ENCODE results near the gene BLVRB.
"Not testable (repeated sequence)": the region's sequence is repeated elsewhere in the genome, so short reads cannot be mapped to it uniquely, and the experiment has no call there.

Gene BLVRB

DNA sequence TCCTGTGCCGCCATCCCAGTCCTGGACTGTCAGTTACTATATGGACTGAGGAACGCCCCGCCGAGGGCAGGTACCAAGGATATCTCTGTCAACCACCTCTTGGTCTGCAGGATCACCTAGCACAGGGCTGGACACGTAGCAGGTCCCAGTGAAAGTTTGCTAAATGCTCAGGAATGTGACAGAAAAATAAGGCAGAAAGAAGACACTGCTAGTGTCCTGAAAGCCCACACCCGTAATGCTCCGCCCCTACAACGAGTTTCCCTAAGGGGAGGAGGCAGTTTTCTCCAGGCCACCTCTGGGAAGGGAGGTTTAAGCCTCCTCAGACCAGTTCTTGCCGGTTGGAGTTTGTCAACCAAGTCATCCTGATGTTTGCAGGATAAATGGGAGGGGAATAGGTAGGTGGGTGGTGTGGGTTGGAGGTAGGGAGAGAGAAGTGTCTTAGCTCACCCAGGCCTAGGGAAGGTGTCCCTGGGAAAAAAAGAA is 19.7 kb downstream of the BLVRB start:
- no peak for DNase-seq

DNA sequence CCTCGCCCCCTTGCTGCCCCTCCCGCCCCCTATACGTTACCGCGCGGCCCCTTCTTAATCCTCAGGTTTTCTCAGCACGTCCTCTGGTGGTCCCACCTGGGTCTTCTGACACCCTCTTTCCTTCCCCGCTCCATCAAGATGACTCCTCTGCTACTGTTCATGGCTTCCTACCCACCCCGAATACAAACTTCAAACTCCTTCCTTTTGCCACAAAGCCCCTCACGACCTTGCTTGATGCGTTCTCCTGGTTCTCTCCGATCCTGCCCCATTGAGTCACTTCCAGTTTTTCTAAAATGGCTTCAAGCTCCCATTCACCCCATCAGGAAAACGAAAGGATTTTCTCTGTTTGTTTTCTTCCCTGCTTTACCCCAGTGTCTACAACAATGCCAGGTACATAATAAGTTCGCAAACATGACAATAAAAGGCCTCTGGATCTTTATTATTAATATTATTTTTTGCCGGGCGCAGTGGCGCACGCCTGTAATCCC is 20.7 kb downstream of the BLVRB start:
- DNase-seq: no peak

DNA sequence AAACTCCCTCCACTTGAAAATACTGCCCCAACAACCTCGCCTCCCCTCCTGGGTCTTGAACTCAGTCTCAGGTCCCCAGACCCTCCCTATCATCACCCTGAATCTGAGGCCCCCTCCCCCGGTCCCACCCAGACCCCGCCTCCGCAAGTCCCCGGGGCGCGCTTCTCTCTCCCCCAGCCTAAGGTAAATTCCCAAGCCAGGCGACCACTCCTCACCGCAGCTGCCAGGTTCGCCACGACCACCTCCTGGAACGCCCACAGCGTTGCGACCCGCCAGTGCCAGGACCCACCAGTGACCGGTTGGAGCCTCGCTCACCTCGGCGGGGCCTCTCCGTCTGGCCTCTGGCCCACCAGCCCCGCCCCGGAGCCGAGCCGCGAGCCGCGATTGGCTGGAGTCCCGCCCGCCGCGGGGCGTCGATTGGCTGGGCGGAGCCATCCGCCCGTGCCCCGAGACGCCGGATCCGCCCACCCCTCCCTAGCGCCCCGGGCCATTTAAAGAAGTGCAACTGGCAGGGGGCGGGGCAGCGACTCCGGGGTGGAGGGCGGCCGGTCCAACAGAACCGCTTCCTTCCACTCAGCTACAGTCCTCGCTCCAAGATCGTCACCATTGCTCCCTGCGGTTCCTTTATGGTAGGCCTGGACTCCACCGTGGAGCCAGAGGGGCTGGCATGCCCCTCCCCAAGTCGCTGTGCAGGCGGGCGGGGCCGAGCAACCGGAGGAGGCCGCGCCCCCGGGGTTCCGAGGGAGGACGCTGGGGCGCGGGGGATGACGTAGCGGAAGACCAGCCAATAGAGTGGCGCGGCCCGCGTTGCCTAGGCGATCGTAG is 21.3 kb downstream of the BLVRB start, which contains the start of gene SERTAD3:
Gene SERTAD3, minus strand, starts transcription at position 336 of the 825 bp plus-strand sequence. CDS start 2,255 bp downstream, outside the sequence.
- peak; percentile 96 for DNase-seq

DNA sequence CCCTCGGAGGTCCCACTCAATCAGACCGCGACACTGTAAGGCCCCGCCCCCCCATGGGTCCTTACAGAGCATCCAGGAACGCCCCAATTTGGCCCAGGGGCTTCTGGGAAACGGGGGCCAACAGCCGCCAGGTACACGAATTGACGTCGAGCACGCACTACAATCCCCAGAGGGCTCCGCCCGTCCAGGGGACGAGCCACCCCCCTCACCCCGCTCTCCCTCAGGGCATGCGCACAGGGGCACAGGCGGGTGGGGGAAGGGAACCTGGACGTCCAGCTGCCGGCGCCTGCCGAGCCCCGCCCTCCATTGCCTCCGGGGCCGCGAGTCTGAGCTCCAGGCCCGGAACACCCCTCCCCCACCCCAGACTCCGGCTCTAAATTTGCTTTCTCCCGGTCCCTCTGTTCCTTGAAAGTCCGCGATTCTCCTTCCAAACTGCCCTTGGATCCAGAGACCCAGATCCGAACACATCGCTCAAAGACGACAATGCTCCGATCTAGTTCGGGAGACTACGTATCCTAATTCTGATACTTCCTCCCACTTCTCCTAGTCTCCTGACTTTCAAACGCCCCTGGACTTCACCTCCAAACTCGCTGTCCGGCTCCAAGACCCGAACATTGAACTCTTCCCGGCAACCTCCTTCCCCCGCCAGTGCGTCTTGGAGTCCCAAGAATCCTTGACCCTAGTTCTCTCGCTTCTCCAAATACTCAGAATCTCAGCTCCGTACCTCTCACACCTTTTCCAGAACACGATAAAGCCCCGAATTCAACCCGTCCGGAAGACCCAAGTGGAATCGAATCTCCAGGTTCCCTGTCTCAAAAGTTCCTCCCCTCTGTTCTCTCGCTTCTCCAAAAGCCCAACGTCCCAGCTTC is 22.2 kb downstream of the BLVRB start:
- DNase-seq: peak; percentile 100

DNA sequence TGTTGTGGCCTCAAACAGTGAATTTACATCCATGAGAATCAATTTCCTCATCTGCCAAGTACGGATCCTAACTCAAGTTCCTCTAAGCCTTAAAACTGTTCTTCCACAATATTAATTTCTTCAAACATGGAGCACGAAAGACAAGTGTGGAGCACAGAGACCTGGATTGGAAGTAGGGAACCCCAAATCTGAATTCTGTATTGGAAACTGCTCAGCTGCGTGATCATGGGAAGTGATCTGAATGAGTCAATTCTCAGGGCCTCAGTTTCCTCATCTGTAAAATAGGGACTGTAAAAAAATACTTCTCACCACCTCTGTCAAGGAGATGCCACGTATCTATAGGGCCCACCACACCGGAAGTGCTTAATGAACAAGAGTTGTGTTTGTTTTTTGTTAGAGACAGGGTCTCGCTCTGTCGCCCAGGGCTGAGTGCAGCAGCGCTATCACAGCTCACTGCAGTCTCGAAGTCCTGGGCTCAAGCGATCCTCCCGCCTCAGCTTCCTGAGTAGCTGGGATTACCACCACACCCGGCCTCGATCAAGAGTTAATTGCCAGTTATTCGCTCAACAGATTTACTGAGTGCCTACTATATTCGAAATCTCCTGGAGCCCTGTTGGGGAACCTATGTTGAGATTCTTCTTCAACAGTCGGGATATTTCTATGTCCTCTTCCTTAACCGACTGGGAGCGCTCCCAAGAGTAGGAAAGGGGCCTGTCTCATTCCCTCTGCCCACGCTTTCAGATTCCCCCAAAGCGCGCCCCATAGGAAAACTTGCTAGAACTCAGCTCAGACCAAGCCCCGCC is 23.0 kb downstream of the BLVRB start:
- DNase-seq: no peak

DNA sequence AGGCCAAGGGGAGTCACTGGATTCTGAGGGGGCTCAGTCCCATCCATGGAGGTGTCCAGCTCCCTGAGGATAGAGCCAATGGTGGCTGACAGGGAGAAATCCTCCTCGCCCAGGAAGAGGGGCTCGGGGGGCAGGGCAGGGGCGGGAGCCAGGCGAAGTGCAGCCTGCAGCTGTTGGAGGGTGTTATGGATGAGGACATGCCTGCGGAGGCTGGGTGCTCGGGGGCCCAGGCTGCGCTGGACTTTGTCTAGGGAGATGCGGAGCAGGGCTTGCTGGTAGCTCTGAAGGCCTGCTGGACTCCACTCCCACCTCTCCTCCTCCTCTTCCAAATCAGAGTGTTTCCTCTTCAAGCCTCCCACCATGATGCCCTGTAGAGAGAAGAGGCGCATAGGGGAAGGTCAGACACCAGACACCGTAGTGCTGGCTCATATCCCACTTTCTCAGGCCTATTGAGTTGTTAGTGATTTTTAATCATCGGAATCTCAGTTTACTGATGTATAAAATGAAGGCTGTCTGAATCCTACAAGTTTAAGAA is 23.8 kb downstream of the BLVRB start:
- no peak for DNase-seq

DNA sequence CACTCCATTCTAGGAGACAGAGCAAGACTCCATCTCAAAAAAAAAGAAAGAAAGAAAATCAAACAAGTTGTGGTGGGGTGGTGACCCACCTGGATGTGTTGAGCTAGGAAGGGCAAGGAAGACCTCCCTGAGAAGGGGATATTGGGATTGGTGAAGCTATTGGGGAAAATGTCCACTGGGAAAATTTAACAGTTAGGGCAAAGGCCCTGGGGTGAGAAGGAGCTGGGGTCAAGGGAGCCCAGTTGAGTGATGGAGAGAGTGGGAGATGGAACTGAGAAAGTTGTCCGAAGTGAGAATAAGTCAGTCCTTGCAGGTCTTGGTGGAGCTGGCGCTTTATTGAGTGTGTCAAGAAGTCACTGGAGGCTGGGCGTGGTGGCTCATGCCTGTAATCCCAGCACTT is 27.3 kb downstream of the BLVRB start:
- DNase-seq: no peak

DNA sequence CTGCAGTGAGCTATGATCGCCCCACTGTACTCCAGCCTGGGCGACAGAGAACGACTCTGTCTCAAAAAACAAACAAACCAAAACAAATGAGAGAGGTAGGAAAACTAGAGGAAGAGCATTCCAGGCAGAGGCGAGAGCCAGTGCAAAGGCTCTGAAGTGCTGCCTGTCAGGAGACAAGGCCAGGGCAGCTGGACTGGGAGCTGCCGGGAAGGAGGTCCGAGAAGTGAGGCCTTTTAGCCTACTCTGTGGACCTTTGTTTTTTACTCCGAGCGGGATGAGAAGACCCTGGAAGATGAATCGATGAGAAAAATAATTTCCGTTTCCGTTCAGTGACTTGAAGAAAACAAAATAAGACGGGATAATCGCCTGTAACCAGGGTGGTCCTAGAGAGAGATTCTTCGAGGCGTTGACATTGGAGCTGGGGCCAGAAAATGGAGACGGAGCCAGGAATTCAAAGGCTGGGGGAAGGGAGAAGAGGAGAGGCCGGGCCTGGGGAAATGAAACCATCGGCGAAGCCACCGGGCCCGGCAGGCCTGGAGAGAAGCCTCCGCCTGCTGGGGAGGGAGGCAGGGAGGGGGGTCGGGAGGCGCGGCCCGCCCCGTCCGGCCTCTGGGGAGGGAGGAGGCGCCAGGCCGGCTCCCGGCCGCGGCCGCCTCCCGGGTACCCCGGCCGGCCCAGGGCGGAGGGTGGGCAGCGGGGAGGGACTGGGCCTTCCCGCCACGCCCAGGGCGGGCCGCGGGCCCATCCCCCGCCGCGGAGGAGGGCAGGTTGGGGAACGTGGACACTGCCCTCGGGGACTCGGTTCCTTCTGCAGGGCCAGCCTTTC is 31.9 kb downstream of the BLVRB start:
- peak; percentile 72 for DNase-seq

DNA sequence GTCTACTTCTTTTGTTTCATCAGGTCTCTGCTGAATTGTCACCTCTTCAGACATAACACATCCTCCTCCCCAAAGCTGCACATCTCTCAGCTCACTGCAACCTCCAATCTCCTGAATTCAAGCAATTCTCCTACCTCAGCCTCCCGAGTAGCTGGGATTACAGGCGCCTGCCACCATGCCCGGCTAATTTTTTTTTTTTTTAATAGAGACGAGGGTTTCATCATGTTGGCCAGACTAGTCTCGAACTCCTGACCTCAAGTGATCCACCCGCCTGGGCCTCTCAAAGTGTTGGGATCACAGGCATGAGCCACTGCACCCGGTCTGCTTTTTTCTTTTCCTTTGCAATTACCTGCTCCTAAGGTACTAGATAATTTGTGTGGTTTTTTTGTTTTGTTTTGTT is 32.8 kb downstream of the BLVRB start:
- not testable (repeated sequence) for DNase-seq

DNA sequence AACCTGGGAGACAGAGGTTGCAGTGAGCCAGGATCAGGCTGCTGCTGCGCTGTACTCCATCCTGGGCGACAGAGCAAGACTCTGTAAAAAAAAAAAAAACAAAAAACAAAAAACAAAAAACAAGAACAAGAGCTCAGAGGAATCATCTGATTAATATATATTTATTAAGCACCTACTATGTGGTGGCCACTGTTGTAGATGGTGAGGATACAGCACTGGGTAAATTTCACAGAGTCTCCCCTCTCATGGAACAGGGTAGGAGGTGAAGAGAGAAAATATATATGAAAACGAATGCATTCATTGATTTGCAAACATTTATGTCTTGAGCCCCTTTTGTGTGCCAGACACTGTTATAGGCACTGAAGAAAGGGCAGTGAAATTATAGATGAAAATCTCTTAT is 33.8 kb downstream of the BLVRB start:
- DNase-seq: no peak

DNA sequence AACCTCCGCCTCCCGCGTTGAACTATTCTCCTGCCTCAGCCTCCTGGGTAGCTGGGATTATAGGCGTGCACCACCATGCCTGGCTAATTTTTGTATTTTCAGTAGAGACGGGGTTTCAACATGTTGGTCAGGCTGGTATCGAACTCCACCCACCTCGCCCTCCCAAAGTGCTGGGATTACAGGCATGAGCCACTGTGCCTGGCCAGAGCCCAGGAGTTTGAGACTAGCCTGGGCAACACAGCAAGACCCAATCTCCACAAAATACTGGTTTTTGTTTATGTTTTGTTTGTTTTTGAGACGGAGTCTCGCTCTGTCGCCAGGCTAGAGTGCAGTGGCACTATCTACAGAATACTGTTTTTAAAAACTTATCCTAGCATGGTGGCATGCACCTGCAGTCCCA is 35.3 kb downstream of the BLVRB start:
- not testable (repeated sequence) for DNase-seq

DNA sequence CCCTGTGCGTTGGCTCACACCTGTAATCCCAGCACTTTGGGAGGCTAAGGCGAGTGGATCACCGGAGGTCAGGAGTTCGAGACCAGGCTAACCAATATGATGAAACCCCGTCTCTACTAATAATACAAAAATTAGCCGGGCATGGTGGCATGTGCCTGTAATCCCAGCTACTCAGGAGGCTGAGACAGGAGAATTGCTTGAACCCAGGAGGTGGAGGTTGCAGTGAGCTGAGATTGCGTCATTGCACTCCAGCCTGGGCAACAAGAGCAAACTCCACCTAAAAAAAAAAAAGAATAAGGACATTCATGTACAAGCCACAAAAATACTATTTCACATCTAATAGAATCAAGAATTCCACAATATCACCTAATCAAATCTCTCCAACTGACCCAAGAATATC is 37.3 kb downstream of the BLVRB start:
- DNase-seq: not testable (repeated sequence)

DNA sequence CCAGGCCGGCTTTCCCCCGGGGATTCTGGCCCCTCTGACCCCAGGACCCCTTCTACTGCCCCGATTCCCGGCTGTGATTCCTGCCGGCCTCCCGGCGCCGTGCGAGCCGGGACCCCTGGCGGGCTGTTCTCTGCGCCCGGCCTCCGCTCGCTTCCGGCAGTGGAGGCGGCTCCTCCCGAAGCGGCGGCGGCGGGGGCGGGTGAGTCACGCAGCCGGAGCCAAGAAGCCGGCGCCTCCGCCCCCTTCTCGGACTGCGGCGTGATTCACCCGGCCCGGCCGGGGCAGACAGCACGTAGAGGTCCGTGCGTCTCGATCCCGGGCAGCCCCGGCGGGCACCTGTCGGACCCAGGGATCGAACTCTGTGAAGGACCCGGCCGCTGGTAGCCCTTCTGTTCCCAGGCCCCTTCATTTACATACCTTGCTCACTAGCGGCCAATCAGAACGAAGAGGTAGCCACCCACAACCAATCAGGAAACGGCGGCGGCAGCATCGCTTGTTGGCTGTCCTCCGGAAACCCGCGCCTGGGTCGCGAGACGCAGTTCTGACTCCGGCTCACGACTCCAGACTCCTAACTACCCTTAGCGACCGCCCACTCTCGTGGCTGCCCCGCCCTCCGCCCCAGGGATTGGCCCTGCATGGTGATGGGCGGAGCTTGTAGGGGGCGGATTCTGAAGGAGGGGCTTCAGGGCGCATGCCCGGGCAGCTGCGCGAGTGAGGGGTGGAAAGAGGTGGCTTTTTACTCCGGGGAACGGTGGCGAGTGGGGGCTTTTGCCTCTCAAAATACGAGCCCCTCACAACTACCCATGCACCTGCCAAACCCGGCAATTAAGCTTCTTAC is 39.9 kb downstream of the BLVRB start, which contains the start of gene SERTAD1:
Gene SERTAD1, minus strand, starts transcription at position 543 of the 838 bp plus-strand sequence. CDS start 2,446 bp downstream, outside the sequence.
- DNase-seq: peak; percentile 100

DNA sequence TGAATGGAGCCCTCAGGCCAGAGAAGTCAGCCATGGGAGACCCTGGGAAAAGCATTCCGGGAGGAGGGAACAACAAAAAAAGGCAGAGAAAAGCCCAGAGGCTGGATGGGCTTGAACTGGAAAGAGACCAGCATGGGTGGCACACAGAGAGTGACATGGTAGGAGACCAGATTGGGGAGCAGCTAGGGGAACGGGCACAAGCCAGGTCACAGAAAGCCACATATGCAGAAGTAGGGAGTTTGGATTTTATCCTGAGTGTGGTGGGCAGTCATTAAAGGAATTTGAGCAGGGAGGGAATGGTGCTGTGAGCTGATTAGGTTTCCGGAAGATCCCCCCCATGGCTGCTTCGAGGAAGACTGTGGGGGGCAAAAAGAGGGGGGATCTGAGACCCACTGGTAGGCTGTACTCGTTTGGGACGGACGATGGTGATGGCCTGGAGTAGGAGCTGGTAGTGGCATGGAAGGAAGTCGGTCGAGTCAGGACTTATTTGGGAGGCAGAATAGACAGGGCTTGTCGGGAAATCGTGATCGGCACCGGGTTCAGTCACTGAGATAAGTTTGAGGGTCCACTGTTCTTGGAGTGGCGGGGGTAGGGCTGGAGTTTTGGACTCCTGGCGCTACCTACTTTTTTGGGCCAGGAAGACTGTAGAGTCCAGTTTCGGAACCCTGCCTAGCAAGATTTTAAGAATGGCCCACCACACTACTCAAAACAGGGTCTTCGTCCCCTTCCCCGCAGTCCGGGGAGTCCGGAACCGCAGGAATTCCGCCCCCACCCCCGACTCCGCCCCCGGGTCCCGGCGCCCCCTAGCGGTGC is 40.7 kb downstream of the BLVRB start:
- no peak for DNase-seq

DNA sequence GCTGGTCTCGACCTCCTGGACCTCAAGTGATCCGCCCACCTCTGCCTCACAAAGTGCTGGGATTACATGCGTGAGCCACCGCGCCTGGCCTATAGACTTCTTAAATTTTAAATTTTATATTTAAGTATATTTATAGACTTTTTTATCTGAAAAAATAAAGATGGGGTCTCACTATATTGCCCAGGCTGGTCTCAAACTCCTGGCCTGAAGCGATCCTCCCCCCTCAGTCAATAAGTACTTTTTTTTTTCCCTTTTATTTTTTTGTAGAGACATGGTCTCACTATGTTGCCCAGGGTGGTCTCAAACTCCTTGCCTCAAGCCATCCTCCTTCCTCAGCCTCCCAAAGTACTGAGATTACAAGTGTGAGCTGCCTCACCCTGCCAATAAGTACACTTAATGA is 41.6 kb downstream of the BLVRB start:
- DNase-seq: no peak

DNA sequence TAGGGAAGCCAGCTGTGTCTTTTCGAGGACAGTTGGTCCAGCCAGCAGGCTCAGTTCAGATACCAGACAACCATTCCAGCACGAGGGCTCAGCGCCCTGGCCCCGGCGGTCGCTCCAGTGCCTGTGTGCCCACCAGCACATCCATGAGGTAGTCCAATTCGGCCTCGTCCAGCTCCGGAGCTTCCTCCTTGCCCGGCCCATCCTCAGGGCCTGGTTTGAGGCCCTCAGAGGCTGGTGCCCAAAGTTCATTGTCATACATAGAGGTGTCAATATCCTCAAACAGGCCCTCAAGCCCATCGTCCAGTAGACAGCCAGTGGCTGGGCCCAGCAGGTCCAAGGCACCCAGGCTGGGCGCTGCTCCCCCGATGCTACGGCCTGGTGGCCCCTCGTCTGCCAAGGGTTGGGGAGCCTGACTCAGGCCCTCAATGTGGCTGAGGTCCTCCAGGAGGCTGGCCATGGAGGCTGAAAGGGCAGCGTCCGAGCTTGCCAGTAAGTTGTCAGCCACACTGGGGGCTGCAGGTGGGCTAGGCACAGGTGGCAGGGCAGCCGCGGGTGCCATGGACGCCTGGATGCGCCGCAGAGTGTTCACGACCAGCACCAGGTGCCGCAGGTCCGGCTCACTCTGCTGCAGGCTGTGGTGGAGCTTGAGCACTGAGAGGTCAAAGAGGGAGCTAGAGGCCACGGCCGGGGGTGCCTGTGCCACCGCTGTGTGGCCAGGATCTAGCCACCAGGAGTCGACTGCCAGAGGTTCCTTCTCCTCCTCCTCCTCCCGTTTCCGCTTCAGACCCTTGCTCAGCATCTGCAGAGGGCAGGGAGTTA is 42.6 kb downstream of the BLVRB start:
- no peak for DNase-seq

DNA sequence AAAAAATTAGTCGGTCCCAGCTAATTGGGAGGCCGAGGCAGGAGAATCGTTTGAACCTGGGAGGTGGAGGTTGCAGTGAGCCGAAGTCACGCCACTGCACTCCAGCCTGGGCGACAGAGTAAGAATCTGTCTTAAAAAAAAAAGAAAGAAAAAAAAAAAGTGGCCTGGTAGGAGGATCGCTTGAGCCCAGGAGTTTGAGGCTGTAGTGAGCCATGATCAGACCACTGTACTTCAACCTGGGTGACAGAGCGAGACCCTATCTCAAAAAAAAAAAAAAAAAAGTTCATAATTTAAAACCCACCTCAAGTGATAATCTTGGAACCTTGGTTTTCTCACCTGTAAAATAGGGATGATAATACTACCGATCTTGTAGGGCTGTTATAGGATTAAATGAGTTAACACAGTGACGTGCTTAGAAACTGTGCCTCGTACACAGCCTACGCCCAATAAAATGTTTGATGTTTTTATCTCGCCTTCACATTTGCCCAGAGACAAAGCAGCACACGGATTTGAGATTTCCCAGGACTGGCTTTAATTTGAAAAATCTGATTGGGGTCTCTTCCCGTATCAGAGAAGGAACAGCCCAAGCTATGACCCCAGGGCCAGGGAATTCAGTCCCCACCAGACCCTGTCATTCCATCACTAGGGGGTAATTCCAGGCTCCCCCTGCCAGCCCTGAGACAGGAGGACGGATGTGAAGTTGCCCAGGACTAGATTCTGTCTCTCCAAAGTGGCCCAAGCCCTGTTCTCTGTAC is 43.4 kb downstream of the BLVRB start:
- no peak for DNase-seq

Data from CD4-positive, alpha-beta T cell treated with Interleukin-15 for 1 hour (primary cell).